ENCODE data around the gene COMMD4. TPM values are rescaled to one million over a fixed set of nuclear protein-coding genes. Genes with fewer than 3 reads are reported as not detected.

The COMMD4 gene
- total and polyA plus RNA-seq, 2 of the 8 experiments (the other 6 are each of a cell fraction or from before 2014, with no cell fraction given): 131 to 236 TPM

GRCh38 chr15:75313116-75313845 is 22.6 kb upstream of the COMMD4 start (continued):
- no peak for TF ChIP-seq NANOG (IDR thresholded peaks at IDR 0.05; ENCODE audit: insufficient read depth, low read depth, low read length, poor library complexity, severe bottlenecking)
- TF ChIP-seq NRF1 (IDR thresholded peaks at IDR 0.05; ENCODE audit: low read depth, low read length): no peak
- no peak for TF ChIP-seq BRCA1 (IDR thresholded peaks at IDR 0.05; ENCODE audit: low read depth, low read length)
- TF ChIP-seq YY1 (IDR thresholded peaks at IDR 0.05; ENCODE audit: low read depth, low read length): no peak
